Measurements from ENCODE around the gene P2RX2.

DNA sequence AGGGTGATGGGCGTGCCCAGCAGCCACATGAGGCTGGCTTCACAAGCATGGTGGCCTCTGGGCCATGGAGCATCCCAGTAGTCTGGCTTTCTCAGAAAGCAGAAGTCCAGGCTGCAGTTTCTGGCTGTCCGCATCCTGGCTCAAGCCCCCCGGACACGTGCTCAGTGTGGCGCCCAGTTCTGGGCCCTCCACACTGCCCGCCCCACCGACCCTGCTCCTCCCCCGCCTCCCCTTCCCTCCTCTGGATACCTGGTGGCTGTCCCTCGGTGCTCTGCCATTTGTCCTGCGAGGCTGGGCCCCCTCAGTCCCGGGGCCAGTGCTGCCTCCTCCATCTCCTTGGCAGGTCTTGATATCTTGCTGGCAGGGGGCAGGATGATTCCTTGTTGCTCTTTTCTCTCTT is 39.8 kb upstream of the P2RX2 start:
- TF ChIP-seq, protein P1, sequence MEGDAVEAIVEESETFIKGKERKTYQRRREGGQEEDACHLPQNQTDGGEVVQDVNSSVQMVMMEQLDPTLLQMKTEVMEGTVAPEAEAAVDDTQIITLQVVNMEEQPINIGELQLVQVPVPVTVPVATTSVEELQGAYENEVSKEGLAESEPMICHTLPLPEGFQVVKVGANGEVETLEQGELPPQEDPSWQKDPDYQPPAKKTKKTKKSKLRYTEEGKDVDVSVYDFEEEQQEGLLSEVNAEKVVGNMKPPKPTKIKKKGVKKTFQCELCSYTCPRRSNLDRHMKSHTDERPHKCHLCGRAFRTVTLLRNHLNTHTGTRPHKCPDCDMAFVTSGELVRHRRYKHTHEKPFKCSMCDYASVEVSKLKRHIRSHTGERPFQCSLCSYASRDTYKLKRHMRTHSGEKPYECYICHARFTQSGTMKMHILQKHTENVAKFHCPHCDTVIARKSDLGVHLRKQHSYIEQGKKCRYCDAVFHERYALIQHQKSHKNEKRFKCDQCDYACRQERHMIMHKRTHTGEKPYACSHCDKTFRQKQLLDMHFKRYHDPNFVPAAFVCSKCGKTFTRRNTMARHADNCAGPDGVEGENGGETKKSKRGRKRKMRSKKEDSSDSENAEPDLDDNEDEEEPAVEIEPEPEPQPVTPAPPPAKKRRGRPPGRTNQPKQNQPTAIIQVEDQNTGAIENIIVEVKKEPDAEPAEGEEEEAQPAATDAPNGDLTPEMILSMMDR (IDR thresholded peaks at IDR 0.05; ENCODE audit: poor library complexity): no peak
- no peak for TF ChIP-seq EZH2 (IDR thresholded peaks at IDR 0.05; ENCODE audit: borderline replicate concordance)
- no peak for TF ChIP-seq EZH2phosphoT487 (IDR thresholded peaks at IDR 0.05; ENCODE audit: low read depth, severe bottlenecking, unreplicated experiment)

All from hepatocyte (in vitro differentiated cells).